SU-DHL-6 (cell line): ENCODE measurements around the gene MAPT.

ENCODE experiments used
- EZH2phosphoT487 ChIP-seq: fragments of 200-600 bp; sonication (generic), shearing (Covaris generic); conservative IDR thresholded peaks from 2 replicates; pipeline ENCODE4 v1.6.1; 2018; ENCODE audit warnings: mild to moderate bottlenecking, antibody characterized with exemption, low read length, moderate library complexity, mixed read lengths
- TF ChIP-seq, protein P1 (sequence below): fragments of 200-600 bp; sonication (generic); IDR thresholded peaks from one replicate; pipeline ENCODE4 v1.5.1; 2017; ENCODE audit warnings: antibody characterized with exemption, mild to moderate bottlenecking, low read length, moderate library complexity; ENCODE audit not compliant: insufficient read depth, poor library complexity, severe bottlenecking

GRCh38 chr17:45869676-45870341 lies 24.5 kb upstream of the MAPT start:
- TF ChIP-seq, protein P1, sequence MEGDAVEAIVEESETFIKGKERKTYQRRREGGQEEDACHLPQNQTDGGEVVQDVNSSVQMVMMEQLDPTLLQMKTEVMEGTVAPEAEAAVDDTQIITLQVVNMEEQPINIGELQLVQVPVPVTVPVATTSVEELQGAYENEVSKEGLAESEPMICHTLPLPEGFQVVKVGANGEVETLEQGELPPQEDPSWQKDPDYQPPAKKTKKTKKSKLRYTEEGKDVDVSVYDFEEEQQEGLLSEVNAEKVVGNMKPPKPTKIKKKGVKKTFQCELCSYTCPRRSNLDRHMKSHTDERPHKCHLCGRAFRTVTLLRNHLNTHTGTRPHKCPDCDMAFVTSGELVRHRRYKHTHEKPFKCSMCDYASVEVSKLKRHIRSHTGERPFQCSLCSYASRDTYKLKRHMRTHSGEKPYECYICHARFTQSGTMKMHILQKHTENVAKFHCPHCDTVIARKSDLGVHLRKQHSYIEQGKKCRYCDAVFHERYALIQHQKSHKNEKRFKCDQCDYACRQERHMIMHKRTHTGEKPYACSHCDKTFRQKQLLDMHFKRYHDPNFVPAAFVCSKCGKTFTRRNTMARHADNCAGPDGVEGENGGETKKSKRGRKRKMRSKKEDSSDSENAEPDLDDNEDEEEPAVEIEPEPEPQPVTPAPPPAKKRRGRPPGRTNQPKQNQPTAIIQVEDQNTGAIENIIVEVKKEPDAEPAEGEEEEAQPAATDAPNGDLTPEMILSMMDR: no peak
- no peak for TF ChIP-seq EZH2phosphoT487
